Aortic smooth muscle cell (primary cell): Measurements from ENCODE around the gene GPR55. TPM values are rescaled to one million over a fixed set of nuclear protein-coding genes. Genes with fewer than 3 reads are reported as not detected.

Experiments
- total RNA-seq: library from RNA; depleted of rRNA; stranded (reverse); fragments of >200 nt; gene quantifications from 2 replicates; pipeline ENCODE4 v1.2.3, GENCODE V29; 2014

Gene GPR55
- total RNA-seq: not detected in 2 replicates

GRCh38 chr2:230924470-230925341 is at the start of gene GPR55:
Gene GPR55, minus strand, starts transcription at chr2:230925242. Its CDS starts 14,280 bp downstream, at chr2:230910962.

GRCh38 chr2:230864605-230865306 is 60.3 kb downstream of the GPR55 start, which contains the start of gene ITM2C:
Gene ITM2C, plus strand, starts transcription at chr2:230864942. Its CDS starts 84 bp downstream, at chr2:230865026.

Other genes starting within 250 kb of the GPR55 start
- gene CAB39, start 212.4 kb downstream of the GPR55 start, total RNA-seq: 55.5 and 61.4 TPM in 2 replicates
- 18.6 and 43.6 TPM in 2 replicates for gene ITM2C, start 60.3 kb downstream of the GPR55 start, total RNA-seq
- not detected in 2 replicates for gene SPATA3, start 70.9 kb upstream of the GPR55 start, total RNA-seq
- gene C2orf72, start 112.3 kb upstream of the GPR55 start, total RNA-seq: 0.25 and 0.26 TPM in 2 replicates
- gene PSMD1, start 131.6 kb upstream of the GPR55 start, total RNA-seq: 139 and 182 TPM in 2 replicates
- 118 and 269 TPM in 2 replicates for gene HTR2B, start 199.8 kb upstream of the GPR55 start, total RNA-seq